ENCODE data around the gene ARHGAP19. TPM values are rescaled to one million over a fixed set of nuclear protein-coding genes. Genes with fewer than 3 reads are reported as not detected.

Gene ARHGAP19
- polyA plus RNA-seq, 4 donors = 2.2 to 15.2 (median 3.7) TPM

DNA sequence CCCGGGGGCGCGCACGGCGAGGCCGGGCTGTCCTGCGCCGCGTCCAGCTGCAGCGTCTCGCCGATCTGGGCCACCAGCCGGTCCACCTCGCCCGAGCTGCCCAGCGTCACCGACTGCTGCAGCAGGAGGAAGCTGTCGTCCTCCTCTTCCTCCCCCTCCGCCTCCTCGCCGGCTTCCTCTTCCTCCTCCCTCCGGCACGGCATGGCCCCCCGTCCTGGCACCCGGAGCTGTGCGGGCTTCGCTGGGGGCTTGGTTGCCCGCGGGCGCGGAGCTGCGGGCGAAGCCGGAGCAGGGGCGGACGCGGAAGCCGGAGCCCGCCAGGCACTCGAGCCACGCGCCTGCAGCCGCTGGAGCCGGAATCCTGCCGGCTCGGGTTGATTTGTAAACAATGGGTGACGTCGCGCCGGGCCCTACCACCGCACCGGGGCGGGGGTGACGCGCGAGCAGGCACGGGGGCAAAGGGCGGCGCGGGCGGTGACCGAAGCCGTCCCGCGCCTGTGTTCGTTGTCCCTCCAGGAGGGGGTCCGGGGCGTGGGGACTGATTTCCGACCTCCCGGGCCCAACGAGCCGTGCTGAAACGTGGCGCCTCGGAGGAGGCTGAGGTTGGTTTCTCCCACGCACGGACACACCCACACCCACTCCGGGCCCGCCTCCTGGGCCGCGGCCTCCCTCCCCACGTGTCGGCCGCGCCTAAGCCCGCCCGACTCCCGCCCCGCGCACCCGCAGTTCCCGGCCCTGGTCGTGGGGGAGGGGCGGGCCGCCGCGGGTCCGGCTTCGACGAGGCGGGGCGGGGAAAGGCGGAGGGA, 42.1 kb upstream of the ARHGAP19 start, which contains the start of gene FRAT2:
Gene FRAT2, minus strand, starts transcription at position 360 of the 806 bp plus-strand sequence. Its CDS starts 157 bp downstream, at position 203.
- WGBS, 3 donors = 0 to 1% (median 0%) methylated on average over 57 to 103 of the region's 103 CpGs
- Histone ChIP-seq H3K27me3 (ENCODE audit: control insufficient read depth in 3 of 3, insufficient read depth in 3 of 3, low read length in 3 of 3) (peaks cover 0 to 5% (median 0%) of the 10 kb centered on the region in 3 donors), H3K9me3 (ENCODE audit: control insufficient read depth in 2 of 2, insufficient read depth in 1 of 2, low read depth in 1 of 2, low read length in 1 of 2) (no peaks in the 10 kb centered on the region), H3K36me3 (ENCODE audit: control insufficient read depth in 3 of 3, insufficient read depth in 2 of 3, low read depth in 1 of 3, low read length in 3 of 3) (peaks cover 0 to 13% (median 0%) of the 10 kb centered on the region in 3 donors), H3K4me3 (ENCODE audit: low read depth in 1 of 3, low read length in 3 of 3) (peak within 1 kb of the TSS; percentile 81 to 98 (median 82)), H3K27ac (ENCODE audit: low read depth in 1 of 3, low read length in 2 of 3) (peak within 1 kb of the TSS; percentile 85 to 96 (median 86)), H3K4me1 (ENCODE audit: control insufficient read depth in 3 of 3, insufficient read depth in 2 of 3, low read depth in 1 of 3, low read length in 2 of 3) (peaks cover 0 to 17% (median 5%) of the 10 kb centered on the region in 3 donors)
- FAIRE-seq = no peak
- peak; percentile 93 to 97 for DNase-seq

DNA sequence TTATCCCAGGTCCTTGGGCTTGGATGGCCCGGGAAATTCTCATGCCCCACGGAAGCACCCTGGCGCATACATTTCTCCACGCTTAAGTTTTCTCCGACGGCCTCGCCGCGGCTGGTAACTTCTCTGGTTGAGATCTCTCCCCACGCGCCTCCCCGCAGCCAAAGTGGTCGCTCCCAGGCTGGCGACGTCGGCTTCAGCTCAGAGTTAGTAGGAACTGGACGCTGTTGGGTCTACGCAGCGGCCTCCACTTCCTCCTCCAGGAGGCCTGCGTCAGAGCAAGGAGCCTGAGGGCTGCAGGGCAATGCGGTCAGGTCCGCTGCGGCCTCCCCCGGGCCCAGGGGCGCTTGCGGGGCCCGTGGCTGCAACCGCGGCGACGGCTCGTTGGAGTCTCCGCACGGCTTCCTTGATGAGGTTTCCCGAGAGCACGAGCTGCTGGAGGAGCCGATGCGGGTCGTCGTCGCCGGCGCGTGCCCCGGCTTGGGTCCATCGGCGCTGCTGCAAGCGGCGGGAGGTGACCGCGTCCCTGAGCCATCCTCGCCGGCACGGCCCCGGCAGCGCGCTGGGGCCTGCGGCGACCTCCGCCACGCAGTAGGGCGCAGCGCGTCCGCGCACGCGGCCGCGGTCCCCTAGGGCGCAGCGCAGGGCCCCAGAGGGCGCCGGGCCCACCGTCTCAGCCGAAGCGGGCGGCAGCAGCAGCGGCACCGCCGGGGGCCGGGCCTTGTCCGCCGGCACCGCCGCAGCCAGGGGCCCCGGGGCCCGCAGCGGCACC, 41.3 kb upstream of the ARHGAP19 start:
- peak overlapping the region; percentile 85 to 96 (median 86) for H3K27ac ChIP-seq (ENCODE audit: low read depth in 1 of 3, low read length in 2 of 3)
- peak overlapping the region; percentile 81 to 98 (median 82) for H3K4me3 ChIP-seq (ENCODE audit: low read depth in 1 of 3, low read length in 3 of 3)
- H3K4me1 ChIP-seq (ENCODE audit: control insufficient read depth in 3 of 3, insufficient read depth in 2 of 3, low read depth in 1 of 3, low read length in 2 of 3) = peaks cover 0 to 25% (median 5%) of the 10 kb centered on the region in 3 donors
- peaks cover 0 to 5% (median 0%) of the 10 kb centered on the region in 3 donors for H3K27me3 ChIP-seq (ENCODE audit: control insufficient read depth in 3 of 3, insufficient read depth in 3 of 3, low read length in 3 of 3)
- H3K36me3 ChIP-seq (ENCODE audit: control insufficient read depth in 3 of 3, insufficient read depth in 2 of 3, low read depth in 1 of 3, low read length in 3 of 3) = peaks cover 0 to 16% (median 0%) of the 10 kb centered on the region in 3 donors
- WGBS, 3 donors = 1% methylated on average over 37 to 89 of the region's 89 CpGs
- DNase-seq (peak; percentile 65 to 77), FAIRE-seq (no peak)
- no peaks in the 10 kb centered on the region for H3K9me3 ChIP-seq (ENCODE audit: control insufficient read depth in 2 of 2, insufficient read depth in 1 of 2, low read depth in 1 of 2, low read length in 1 of 2)

DNA sequence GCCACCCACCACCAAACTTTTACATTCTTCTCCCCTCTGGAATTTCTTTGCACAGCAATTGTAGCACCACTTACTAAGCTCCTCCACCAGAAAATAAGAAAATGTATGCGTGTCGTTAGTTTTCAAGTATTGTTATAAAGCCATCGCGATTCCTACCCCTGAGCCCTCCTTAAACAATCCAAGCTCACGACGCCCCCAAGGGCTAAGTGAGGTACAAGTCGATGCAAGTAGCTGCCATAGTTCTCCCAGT, 40.8 kb upstream of the ARHGAP19 start:
- Histone ChIP-seq H3K27ac (ENCODE audit: low read depth in 1 of 3, low read length in 2 of 3) (peak overlapping the region; percentile 81 to 96 (median 85)), H3K4me3 (ENCODE audit: low read depth in 1 of 3, low read length in 3 of 3) (peak overlapping the region; percentile 81 to 98 (median 82)), H3K9me3 (ENCODE audit: control insufficient read depth in 2 of 2, insufficient read depth in 1 of 2, low read depth in 1 of 2, low read length in 1 of 2) (no peaks in the 10 kb centered on the region), H3K4me1 (ENCODE audit: control insufficient read depth in 3 of 3, insufficient read depth in 2 of 3, low read depth in 1 of 3, low read length in 2 of 3) (peaks cover 0 to 30% (median 5%) of the 10 kb centered on the region in 3 donors), H3K36me3 (ENCODE audit: control insufficient read depth in 3 of 3, insufficient read depth in 2 of 3, low read depth in 1 of 3, low read length in 3 of 3) (peaks cover 0 to 18% (median 0%) of the 10 kb centered on the region in 3 donors), H3K27me3 (ENCODE audit: control insufficient read depth in 3 of 3, insufficient read depth in 3 of 3, low read length in 3 of 3) (peaks cover 0 to 5% (median 0%) of the 10 kb centered on the region in 3 donors)
- FAIRE-seq = no peak
- 4 to 6% (median 5%) methylated on average over 7 of the region's 7 CpGs for WGBS, 3 donors
- no peak for DNase-seq

DNA sequence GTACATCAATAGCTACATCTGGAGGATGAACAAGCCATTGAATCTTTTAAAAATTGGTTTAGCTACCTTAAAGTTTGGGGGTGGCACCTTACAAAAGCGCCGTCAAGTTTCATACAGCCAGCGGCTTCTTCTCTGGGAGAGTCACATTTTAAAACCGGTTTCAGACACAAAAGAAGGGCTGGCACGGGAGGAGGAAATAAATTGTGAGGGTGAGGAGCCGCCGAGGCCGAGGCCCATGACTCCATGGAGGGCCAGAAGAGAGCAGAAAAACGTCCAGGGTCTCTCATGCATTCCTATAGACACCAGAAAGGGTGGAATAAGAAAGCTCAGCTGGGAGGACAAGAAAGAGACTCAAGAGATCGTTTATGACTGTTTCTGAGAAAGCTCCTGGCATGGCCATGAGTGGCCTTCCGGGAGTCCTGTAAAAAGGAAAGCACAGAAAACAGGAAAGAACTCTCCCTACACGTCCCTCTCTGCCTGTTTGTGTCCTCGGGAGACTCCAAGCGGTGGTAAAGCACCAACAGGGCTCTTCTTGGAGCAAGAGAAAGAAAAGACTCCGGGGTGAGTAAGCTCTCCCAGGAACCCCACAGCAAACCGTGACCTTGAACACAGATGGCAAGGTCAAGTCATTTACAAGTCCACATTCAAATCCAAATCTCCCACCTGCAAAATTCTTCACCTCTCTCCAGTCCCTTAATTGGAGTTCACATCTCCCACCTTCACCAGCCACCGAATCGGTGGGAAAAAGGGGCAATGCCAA, 40.3 kb upstream of the ARHGAP19 start:
- Histone ChIP-seq H3K27ac (ENCODE audit: low read depth in 1 of 3, low read length in 2 of 3) (peak overlapping the region; percentile 81 to 96 (median 85)), H3K4me1 (ENCODE audit: control insufficient read depth in 3 of 3, insufficient read depth in 2 of 3, low read depth in 1 of 3, low read length in 2 of 3) (peaks cover 1 to 35% (median 5%) of the 10 kb centered on the region in 3 donors), H3K4me3 (ENCODE audit: low read depth in 1 of 3, low read length in 3 of 3) (peak overlapping the region; percentile 81 to 98 (median 82)), H3K27me3 (ENCODE audit: control insufficient read depth in 3 of 3, insufficient read depth in 3 of 3, low read length in 3 of 3) (peaks cover 0 to 5% (median 0%) of the 10 kb centered on the region in 3 donors), H3K9me3 (ENCODE audit: control insufficient read depth in 2 of 2, insufficient read depth in 1 of 2, low read depth in 1 of 2, low read length in 1 of 2) (no peaks in the 10 kb centered on the region), H3K36me3 (ENCODE audit: control insufficient read depth in 3 of 3, insufficient read depth in 2 of 3, low read depth in 1 of 3, low read length in 3 of 3) (peaks cover 0 to 18% (median 0%) of the 10 kb centered on the region in 3 donors)
- no peak for FAIRE-seq
- 6 to 18% (median 15%) methylated on average over 18 of the region's 18 CpGs for WGBS, 3 donors
- DNase-seq = peak; percentile 85 to 86

DNA sequence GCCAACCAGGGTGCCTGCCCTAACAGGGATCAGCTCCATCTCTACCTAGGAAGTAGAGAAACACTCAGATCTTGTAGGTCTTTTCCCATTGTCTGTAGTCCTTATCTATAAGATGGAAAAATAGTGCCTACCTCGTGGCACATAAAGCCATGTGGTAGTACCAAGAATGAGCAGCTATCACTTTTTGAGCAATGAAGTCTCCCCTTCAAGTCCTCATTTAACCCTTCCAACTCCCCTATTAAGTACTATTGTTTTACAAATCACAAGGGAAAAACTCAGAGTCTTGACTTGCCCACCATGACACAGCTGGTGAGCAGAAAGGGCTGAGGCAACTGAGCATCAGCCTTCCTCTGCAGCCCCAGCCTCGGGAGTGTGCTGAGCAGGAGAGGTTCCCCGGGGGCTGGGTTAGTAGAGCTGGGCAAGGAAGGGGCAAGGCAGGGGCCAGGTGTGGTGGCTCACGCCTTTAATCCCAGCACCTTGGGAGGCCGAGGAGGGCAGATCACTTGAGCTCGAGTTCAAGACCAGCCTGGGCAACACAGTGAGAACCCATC, 38.8 kb upstream of the ARHGAP19 start:
- peaks cover 5 to 44% (median 5%) of the 10 kb centered on the region in 3 donors for H3K4me1 ChIP-seq (ENCODE audit: control insufficient read depth in 3 of 3, insufficient read depth in 2 of 3, low read depth in 1 of 3, low read length in 2 of 3)

DNA sequence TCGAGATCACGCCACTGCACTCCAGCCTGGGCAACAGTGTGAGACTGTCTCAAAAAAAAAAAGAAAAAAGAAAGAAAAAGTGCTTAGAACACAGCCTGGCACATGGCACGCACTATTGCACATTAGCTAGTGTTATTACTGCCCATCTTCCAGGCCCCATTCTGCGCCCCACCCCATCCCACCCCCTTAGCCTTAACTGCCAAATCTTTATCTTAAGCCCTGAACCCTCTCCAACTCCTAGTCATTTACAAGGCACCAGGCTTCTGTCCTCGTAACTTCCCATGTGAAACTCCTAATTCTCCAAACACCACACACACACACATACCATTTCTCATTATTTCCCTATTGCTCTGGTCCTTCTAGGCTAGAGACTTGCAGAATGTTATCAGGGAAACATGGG, 37.3 kb upstream of the ARHGAP19 start:
- peaks cover 0 to 18% (median 0%) of the 10 kb centered on the region in 3 donors for H3K36me3 ChIP-seq (ENCODE audit: control insufficient read depth in 3 of 3, insufficient read depth in 2 of 3, low read depth in 1 of 3, low read length in 3 of 3)
- no peaks in the 10 kb centered on the region for H3K9me3 ChIP-seq (ENCODE audit: control insufficient read depth in 2 of 2, insufficient read depth in 1 of 2, low read depth in 1 of 2, low read length in 1 of 2)
- 30 to 63% (median 39%) methylated on average over 5 of the region's 5 CpGs for WGBS, 3 donors
- H3K27me3 ChIP-seq (ENCODE audit: control insufficient read depth in 3 of 3, insufficient read depth in 3 of 3, low read length in 3 of 3) = no peaks in the 10 kb centered on the region
- DNase-seq (peak; percentile 18 to 21), FAIRE-seq (no peak)
- H3K4me1 ChIP-seq (ENCODE audit: control insufficient read depth in 3 of 3, insufficient read depth in 2 of 3, low read depth in 1 of 3, low read length in 2 of 3) = peaks cover 5 to 44% (median 5%) of the 10 kb centered on the region in 3 donors
- H3K4me3 ChIP-seq (ENCODE audit: low read depth in 1 of 3, low read length in 3 of 3) = no peak overlapping the region
- H3K27ac ChIP-seq (ENCODE audit: low read depth in 1 of 3, low read length in 2 of 3) = peak overlapping the region in 2 of 3 donors; percentile 46 to 51

More for the DNA sequence above, 38.8 kb upstream of the ARHGAP19 start:
- peak in 1 of 2 donors; percentile 17 for DNase-seq
- no peak for FAIRE-seq
- H3K9me3 ChIP-seq (ENCODE audit: control insufficient read depth in 2 of 2, insufficient read depth in 1 of 2, low read depth in 1 of 2, low read length in 1 of 2) = no peaks in the 10 kb centered on the region
- 31 to 55% (median 36%) methylated on average over 6 of the region's 6 CpGs for WGBS, 3 donors
- H3K4me3 ChIP-seq (ENCODE audit: low read depth in 1 of 3, low read length in 3 of 3) = peak overlapping the region in 2 of 3 donors; percentile 82 to 98
- H3K27ac ChIP-seq (ENCODE audit: low read depth in 1 of 3, low read length in 2 of 3) = peak overlapping the region in 1 of 3 donors; percentile 81
- peaks cover 0 to 5% (median 0%) of the 10 kb centered on the region in 3 donors for H3K27me3 ChIP-seq (ENCODE audit: control insufficient read depth in 3 of 3, insufficient read depth in 3 of 3, low read length in 3 of 3)
- H3K36me3 ChIP-seq (ENCODE audit: control insufficient read depth in 3 of 3, insufficient read depth in 2 of 3, low read depth in 1 of 3, low read length in 3 of 3) = peaks cover 0 to 18% (median 0%) of the 10 kb centered on the region in 3 donors

DNA sequence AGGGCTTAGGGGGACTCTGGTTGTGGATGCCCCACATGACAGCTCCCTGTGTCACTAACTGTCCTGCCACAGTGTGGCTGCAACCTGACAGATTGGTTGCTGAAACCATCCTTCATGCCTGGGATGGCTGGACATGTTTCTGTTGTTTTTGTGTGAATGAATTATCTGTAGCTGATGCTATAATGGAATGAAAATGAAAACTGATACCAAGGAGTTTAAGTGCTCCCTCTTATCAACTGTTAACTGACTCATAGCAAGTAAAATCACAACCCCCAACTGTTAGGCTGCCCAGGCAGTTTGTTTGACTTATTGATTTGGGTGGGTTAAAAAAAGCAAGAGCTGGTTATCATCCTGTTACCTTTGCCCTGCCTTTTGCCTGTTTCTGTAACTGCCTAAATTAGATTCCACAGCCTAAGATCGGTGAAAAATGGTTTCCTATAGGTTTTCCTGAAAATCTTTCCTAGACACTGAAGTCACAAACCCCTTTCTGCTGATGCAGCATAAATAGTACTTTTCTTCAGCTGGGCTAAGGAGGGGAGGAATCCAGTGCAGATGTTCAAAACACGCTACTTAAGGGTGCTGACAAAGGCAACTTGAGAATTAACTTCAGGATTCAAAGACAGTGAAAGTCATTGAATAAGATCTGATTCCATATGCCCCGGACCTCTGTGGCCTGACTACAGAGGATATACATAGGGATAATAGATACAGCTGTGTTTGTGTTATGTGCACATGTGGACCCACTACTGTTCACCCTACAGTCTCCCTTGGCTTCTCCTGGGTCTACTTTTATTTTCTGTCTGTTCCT, 36.4 kb upstream of the ARHGAP19 start:
- Histone ChIP-seq H3K36me3 (ENCODE audit: control insufficient read depth in 3 of 3, insufficient read depth in 2 of 3, low read depth in 1 of 3, low read length in 3 of 3) (peaks cover 0 to 18% (median 0%) of the 10 kb centered on the region in 3 donors), H3K9me3 (ENCODE audit: control insufficient read depth in 2 of 2, insufficient read depth in 1 of 2, low read depth in 1 of 2, low read length in 1 of 2) (no peaks in the 10 kb centered on the region), H3K4me3 (ENCODE audit: low read depth in 1 of 3, low read length in 3 of 3) (no peak overlapping the region), H3K27me3 (ENCODE audit: control insufficient read depth in 3 of 3, insufficient read depth in 3 of 3, low read length in 3 of 3) (no peaks in the 10 kb centered on the region), H3K27ac (ENCODE audit: low read depth in 1 of 3, low read length in 2 of 3) (peak overlapping the region; percentile 37 to 71 (median 46)), H3K4me1 (ENCODE audit: control insufficient read depth in 3 of 3, insufficient read depth in 2 of 3, low read depth in 1 of 3, low read length in 2 of 3) (peaks cover 5 to 44% (median 5%) of the 10 kb centered on the region in 3 donors)
- FAIRE-seq (no peak), DNase-seq (peak; percentile 51 to 90)
- 15 to 60% (median 29%) methylated on average over 3 of the region's 3 CpGs for WGBS, 3 donors
